ENCODE data around the gene CNOT6.

Gene CNOT6

DNA sequence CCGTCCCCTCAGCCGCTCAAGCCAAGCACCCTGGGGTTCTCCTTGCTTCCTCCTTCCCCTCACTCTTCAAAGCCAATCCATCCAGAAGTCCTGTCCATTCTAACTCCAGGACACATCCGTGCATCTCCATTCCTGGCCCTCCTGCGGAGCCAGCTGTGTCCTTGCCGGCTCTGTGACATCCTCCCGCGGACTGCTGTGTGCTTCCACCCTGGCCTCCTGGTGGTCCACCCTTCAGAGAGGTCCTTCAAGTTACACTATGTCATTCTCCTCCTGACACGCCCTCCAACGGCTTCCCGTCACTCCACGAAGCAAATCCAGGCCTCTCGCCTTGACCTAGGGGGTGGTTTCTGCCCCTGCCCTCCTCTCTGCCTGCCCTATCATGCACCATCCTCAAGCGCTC is 110.1 kb downstream of the CNOT6 start:
- TF ChIP-seq FOXP2 (optimal IDR thresholded peaks at IDR 0.05; ENCODE audit: borderline replicate concordance, extremely low read depth, extremely low read length, insufficient read depth): no peak
- no peak for TF ChIP-seq SIN3A (IDR thresholded peaks at IDR 0.05; ENCODE audit: borderline replicate concordance, insufficient read depth, low read length)
- TF ChIP-seq REST (IDR thresholded peaks at IDR 0.05; ENCODE audit: insufficient read depth in 1 of 2, low read depth in 2 of 2, low read length in 2 of 2): no peak

GRCh38 chr5:180605554-180606214 is 111.5 kb downstream of the CNOT6 start:
- TF ChIP-seq REST (IDR thresholded peaks at IDR 0.05; ENCODE audit: insufficient read depth in 1 of 2, low read depth in 2 of 2, low read length in 2 of 2): no peak
- TF ChIP-seq SIN3A (IDR thresholded peaks at IDR 0.05; ENCODE audit: borderline replicate concordance, insufficient read depth, low read length): no peak
- no peak for TF ChIP-seq POLR2AphosphoS5 (IDR thresholded peaks at IDR 0.05; ENCODE audit: low read depth, low read length)
- TF ChIP-seq TAF1 (IDR thresholded peaks at IDR 0.05; ENCODE audit: borderline replicate concordance, insufficient read depth, low read length): no peak
- no peak for TF ChIP-seq FOXP2 (optimal IDR thresholded peaks at IDR 0.05; ENCODE audit: borderline replicate concordance, extremely low read depth, extremely low read length, insufficient read depth)

GRCh38 chr5:180606215-180606785 is 112.1 kb downstream of the CNOT6 start:
- no peak for TF ChIP-seq FOXP2 (optimal IDR thresholded peaks at IDR 0.05; ENCODE audit: borderline replicate concordance, extremely low read depth, extremely low read length, insufficient read depth)
- no peak for TF ChIP-seq SIN3A (IDR thresholded peaks at IDR 0.05; ENCODE audit: borderline replicate concordance, insufficient read depth, low read length)
- no peak for TF ChIP-seq TAF1 (IDR thresholded peaks at IDR 0.05; ENCODE audit: borderline replicate concordance, insufficient read depth, low read length)
- TF ChIP-seq POLR2AphosphoS5 (IDR thresholded peaks at IDR 0.05; ENCODE audit: low read depth, low read length): no peak
- TF ChIP-seq REST (IDR thresholded peaks at IDR 0.05; ENCODE audit: insufficient read depth in 1 of 2, low read depth in 2 of 2, low read length in 2 of 2): no peak

- no peak for TF ChIP-seq SIN3A (IDR thresholded peaks at IDR 0.05; ENCODE audit: borderline replicate concordance, insufficient read depth, low read length)
- no peak for TF ChIP-seq FOXP2 (optimal IDR thresholded peaks at IDR 0.05; ENCODE audit: borderline replicate concordance, extremely low read depth, extremely low read length, insufficient read depth)
- no peak for TF ChIP-seq REST (IDR thresholded peaks at IDR 0.05; ENCODE audit: insufficient read depth in 1 of 2, low read depth in 2 of 2, low read length in 2 of 2)
- no peak for TF ChIP-seq POLR2AphosphoS5 (IDR thresholded peaks at IDR 0.05; ENCODE audit: low read depth, low read length)
- TF ChIP-seq TAF1 (IDR thresholded peaks at IDR 0.05; ENCODE audit: borderline replicate concordance, insufficient read depth, low read length): no peak
Measured at GRCh38 chr5:180607861-180608571, 113.8 kb downstream of the CNOT6 start.
